ENCODE measurements around the gene PPP1R11. TPM values are rescaled to one million over a fixed set of nuclear protein-coding genes. Genes with fewer than 3 reads are reported as not detected.
A peak's percentile ranks its signal among the peaks of the same experiment; 100 is the strongest.
"Not testable (repeated sequence)": the region's sequence is repeated elsewhere in the genome, so short reads cannot be mapped to it uniquely, and the experiment has no call there.

Gene PPP1R11
- polyA plus RNA-seq, 6 donors from 2014 or later: 70.9 to 101 (median 84.8) TPM

GRCh38 chr6:30104661-30105060 lies 37.7 kb downstream of the PPP1R11 start:
- DNase-seq: no peak
- ATAC-seq (ENCODE audit: low read depth in 2 of 2): no peak
- no peak overlapping the region for H3K27ac Mint-ChIP-seq
- H3K4me1 Mint-ChIP-seq: peaks cover 30 to 36% (median 32%) of the 10 kb centered on the region in 3 donors
- H3K27me3 Mint-ChIP-seq: peaks cover 52 to 70% (median 53%) of the 10 kb centered on the region in 3 donors
- peaks cover 0 to 8% (median 0%) of the 10 kb centered on the region in 7 donors for H3K9me3 Mint-ChIP-seq
- no peaks in the 10 kb centered on the region for H3K36me3 Mint-ChIP-seq
- H3K4me3 Mint-ChIP-seq: no peak overlapping the region

GRCh38 chr6:30111266-30111856 lies 44.4 kb downstream of the PPP1R11 start:
- peaks cover 52 to 69% (median 60%) of the 10 kb centered on the region in 3 donors for H3K27me3 Mint-ChIP-seq
- H3K4me1 Mint-ChIP-seq: peaks cover 0 to 4% (median 0%) of the 10 kb centered on the region in 3 donors
- DNase-seq (no peak), ATAC-seq (ENCODE audit: low read depth in 2 of 2) (no peak)
- no peak overlapping the region for H3K27ac Mint-ChIP-seq
- H3K9me3 Mint-ChIP-seq: peaks cover 0 to 3% (median 0%) of the 10 kb centered on the region in 7 donors
- no peak overlapping the region for H3K4me3 Mint-ChIP-seq
- no peaks in the 10 kb centered on the region for H3K36me3 Mint-ChIP-seq

GRCh38 chr6:30112402-30112994 lies 45.5 kb downstream of the PPP1R11 start:
- H3K36me3 Mint-ChIP-seq: no peaks in the 10 kb centered on the region
- ATAC-seq (ENCODE audit: low read depth in 2 of 2) (no peak), DNase-seq (no peak)
- H3K27me3 Mint-ChIP-seq: peaks cover 48 to 72% (median 49%) of the 10 kb centered on the region in 3 donors
- no peak overlapping the region for H3K4me3 Mint-ChIP-seq
- H3K4me1 Mint-ChIP-seq: peaks cover 0 to 4% (median 0%) of the 10 kb centered on the region in 3 donors
- peaks cover 0 to 2% (median 0%) of the 10 kb centered on the region in 7 donors for H3K9me3 Mint-ChIP-seq
- H3K27ac Mint-ChIP-seq: no peak overlapping the region

GRCh38 chr6:30113003-30113759 lies 46.2 kb downstream of the PPP1R11 start, which contains the start of gene TRIM31:
TSS of gene TRIM31 (minus strand) at chr6:30113090. CDS start at chr6:30112805, 285 bp downstream.
- ATAC-seq (ENCODE audit: low read depth in 2 of 2): peak; percentile 34 to 41

GRCh38 chr6:30113841-30114240 lies 46.8 kb downstream of the PPP1R11 start:
- ATAC-seq (ENCODE audit: low read depth in 2 of 2) (no peak), DNase-seq (no peak)
- no peak overlapping the region for H3K4me3 Mint-ChIP-seq
- no peaks in the 10 kb centered on the region for H3K36me3 Mint-ChIP-seq
- H3K4me1 Mint-ChIP-seq: peaks cover 0 to 4% (median 0%) of the 10 kb centered on the region in 3 donors
- no peaks in the 10 kb centered on the region for H3K9me3 Mint-ChIP-seq
- no peak overlapping the region for H3K27ac Mint-ChIP-seq
- peaks cover 44 to 69% (median 47%) of the 10 kb centered on the region in 3 donors for H3K27me3 Mint-ChIP-seq

More at GRCh38 chr6:30113003-30113759, 46.2 kb downstream of the PPP1R11 start, which contains the start of gene TRIM31:
- no peaks in the 10 kb centered on the region for H3K36me3 Mint-ChIP-seq
- H3K4me1 Mint-ChIP-seq: peaks cover 0 to 4% (median 0%) of the 10 kb centered on the region in 3 donors
- no peak within 1 kb of the TSS for H3K27ac Mint-ChIP-seq
- DNase-seq: no peak
- H3K9me3 Mint-ChIP-seq: no peaks in the 10 kb centered on the region
- no peak within 1 kb of the TSS for H3K4me3 Mint-ChIP-seq
- peaks cover 47 to 71% (median 49%) of the 10 kb centered on the region in 3 donors for H3K27me3 Mint-ChIP-seq

- Mint-ChIP-seq H3K36me3 (no peaks in the 10 kb centered on the region), H3K9me3 (no peaks in the 10 kb centered on the region), H3K4me1 (peaks cover 0 to 4% (median 0%) of the 10 kb centered on the region in 3 donors), H3K4me3 (no peak overlapping the region), H3K27ac (no peak overlapping the region), H3K27me3 (peaks cover 39 to 74% (median 58%) of the 10 kb centered on the region in 3 donors)
- DNase-seq: no peak
- no peak for ATAC-seq (ENCODE audit: low read depth in 2 of 2)
Measured at GRCh38 chr6:30116724-30117123, 49.7 kb downstream of the PPP1R11 start.

GRCh38 chr6:30118691-30119090 lies 51.7 kb downstream of the PPP1R11 start:
- not testable (repeated sequence) for ATAC-seq (ENCODE audit: low read depth in 2 of 2); H3K27ac Mint-ChIP-seq; H3K36me3 Mint-ChIP-seq; H3K9me3 Mint-ChIP-seq; DNase-seq; H3K4me1 Mint-ChIP-seq
- Mint-ChIP-seq H3K4me3 (peak overlapping the region in 1 of 8 donors; percentile 65), H3K27me3 (peaks cover 36 to 75% (median 59%) of the 10 kb centered on the region in 3 donors)

Other genes with a start within 250 kb of the PPP1R11 start
- gene HLA-G, start 239.4 kb upstream of the PPP1R11 start, polyA plus RNA-seq (ENCODE audit: low read depth in 6 of 6): 1 to 10 TPM in 5 of 6 donors, under 1 TPM in 1; 0.23 to 5.5 (median 1.4) TPM
- gene HLA-A, start 124.7 kb upstream of the PPP1R11 start, polyA plus RNA-seq (ENCODE audit: low read depth in 6 of 6): 1,000 to 10,000 TPM; 1,115 to 2,161 (median 1,804) TPM
- gene POLR1H, start 5.9 kb upstream of the PPP1R11 start, polyA plus RNA-seq (ENCODE audit: low read depth in 6 of 6): 100 to 1,000 TPM in 1 of 6 donors, 10 to 100 TPM in 5; 40.2 to 102 (median 85.7) TPM
- under 1 TPM in 2 of 6 donors, not detected in 4; 0.14 to 0.15 TPM for gene RNF39, start 8.6 kb downstream of the PPP1R11 start, polyA plus RNA-seq (ENCODE audit: low read depth in 6 of 6)
- not detected for gene TRIM31, start 45.9 kb downstream of the PPP1R11 start, polyA plus RNA-seq (ENCODE audit: low read depth in 6 of 6)
- gene TRIM40, start 68.9 kb downstream of the PPP1R11 start, polyA plus RNA-seq (ENCODE audit: low read depth in 6 of 6): not detected
- gene TRIM10, start 94.0 kb downstream of the PPP1R11 start, polyA plus RNA-seq (ENCODE audit: low read depth in 6 of 6): under 1 TPM in 1 of 6 donors, not detected in 5; 0.18 TPM
- gene TRIM15, start 96.3 kb downstream of the PPP1R11 start, polyA plus RNA-seq (ENCODE audit: low read depth in 6 of 6): not detected
- gene TRIM26, start 146.2 kb downstream of the PPP1R11 start, polyA plus RNA-seq (ENCODE audit: low read depth in 6 of 6): 10 to 100 TPM; 20.4 to 70.0 (median 48.2) TPM

Measured in naive B cell (primary cell).